CD8-positive, alpha-beta memory T cell (primary cell): Measurements from ENCODE around the gene TOMM5. TPM values are rescaled to one million over a fixed set of nuclear protein-coding genes. Genes with fewer than 3 reads are reported as not detected.
A peak's percentile ranks its signal among the peaks of the same experiment; 100 is the strongest.
"Not testable (repeated sequence)": the region's sequence is repeated elsewhere in the genome, so short reads cannot be mapped to it uniquely, and the experiment has no call there.

Experiments
- CTCF ChIA-PET: fragments of 350-600 bp; sonication (Branson Sonifier 250); formaldehyde crosslinking; loops from one replicate; lab custom pipeline; 2021; ENCODE audit warnings: antibody characterized with exemption; lab: Charles Lee
- POLR2A ChIA-PET: fragments of 350-600 bp; sonication (Branson Sonifier 250); formaldehyde crosslinking; loops from one replicate; lab custom pipeline; 2021; ENCODE audit warnings: antibody characterized with exemption; lab: Charles Lee
- DNase-seq, 5 donors: peaks; one replicate each; pipeline versions ENCODE4 v3.0.0 to v3.0.0-alpha.2; 2020 to 2022; ENCODE audit warnings: mixed read lengths in 1 of 5
- H3K27ac ChIP-seq: one replicate; pipeline ENCODE4 v1.7.0; 2013; ENCODE audit warnings: low read depth, mild to moderate bottlenecking, low read length, moderate library complexity
- H3K27me3 ChIP-seq: 2 replicates; pipeline ENCODE4 v1.7.0; 2013; ENCODE audit warnings: low read length, mild to moderate bottlenecking; ENCODE audit not compliant: insufficient read depth, poor library complexity, severe bottlenecking
- H3K36me3 ChIP-seq: 2 replicates; pipeline ENCODE4 v1.7.0; 2013; ENCODE audit warnings: mild to moderate bottlenecking, low read length, moderate library complexity; ENCODE audit not compliant: insufficient read depth
- H3K4me1 ChIP-seq: 2 replicates; pipeline ENCODE4 v1.7.0; 2013; ENCODE audit warnings: mild to moderate bottlenecking, low read length, moderate library complexity; ENCODE audit not compliant: insufficient read depth
- H3K4me3 ChIP-seq: 2 replicates; pipeline ENCODE4 v1.7.0; 2013; ENCODE audit warnings: mild to moderate bottlenecking, low read length
- H3K9me3 ChIP-seq: 2 replicates; pipeline ENCODE4 v1.7.0; 2013; ENCODE audit warnings: mild to moderate bottlenecking, low read length
- H3K27ac Mint-ChIP-seq, 8 donors: one replicate each; pipeline ENCODE4 v1.8.0; 2020 to 2021; ENCODE audit warnings: mixed read lengths in 8 of 8, mild to moderate bottlenecking in 6 of 8, inconsistent platforms in 3 of 8, moderate library complexity in 3 of 8
- H3K27me3 Mint-ChIP-seq, 2 donors: one replicate each; pipeline ENCODE4 v1.8.0; 2020 to 2021; ENCODE audit warnings: mixed read lengths in 2 of 2, mild to moderate bottlenecking in 1 of 2, moderate library complexity in 1 of 2
- H3K36me3 Mint-ChIP-seq, 3 donors: one replicate each; pipeline ENCODE4 v1.8.0; 2020 to 2021; ENCODE audit warnings: mixed read lengths in 3 of 3, inconsistent platforms in 1 of 3, mild to moderate bottlenecking in 1 of 3
- H3K4me1 Mint-ChIP-seq, 3 donors: one replicate each; pipeline ENCODE4 v1.8.0; 2020 to 2021; ENCODE audit warnings: mixed read lengths in 3 of 3, inconsistent platforms in 1 of 3, mild to moderate bottlenecking in 1 of 3
- H3K4me3 Mint-ChIP-seq, 7 donors: one replicate each; pipeline ENCODE4 v1.8.0; 2020 to 2021; ENCODE audit warnings: mixed read lengths in 7 of 7, mild to moderate bottlenecking in 6 of 7, moderate library complexity in 4 of 7, inconsistent platforms in 2 of 7
- H3K9me3 Mint-ChIP-seq, 5 donors: one replicate each; pipeline ENCODE4 v1.8.0; 2020 to 2022; ENCODE audit warnings: mixed read lengths in 5 of 5, mild to moderate bottlenecking in 3 of 5, moderate library complexity in 2 of 5, inconsistent platforms in 1 of 5
- polyA plus RNA-seq: library from polyadenylated mRNA; unstranded; fragments of 300-500 nt; fragmentation: Illumina TruSeq; gene quantifications from one replicate; pipeline ENCODE4 v1.2.3, GENCODE V29; 2021
- total RNA-seq, 2 experiments: library from RNA; stranded (reverse); gene quantifications; one replicate each; pipeline ENCODE4 v1.2.3, GENCODE V29; 2021

TOMM5 gene
- total and polyA plus RNA-seq, 3 experiments from 2014 or later, result 200 to 227 (median 222) TPM

DNA sequence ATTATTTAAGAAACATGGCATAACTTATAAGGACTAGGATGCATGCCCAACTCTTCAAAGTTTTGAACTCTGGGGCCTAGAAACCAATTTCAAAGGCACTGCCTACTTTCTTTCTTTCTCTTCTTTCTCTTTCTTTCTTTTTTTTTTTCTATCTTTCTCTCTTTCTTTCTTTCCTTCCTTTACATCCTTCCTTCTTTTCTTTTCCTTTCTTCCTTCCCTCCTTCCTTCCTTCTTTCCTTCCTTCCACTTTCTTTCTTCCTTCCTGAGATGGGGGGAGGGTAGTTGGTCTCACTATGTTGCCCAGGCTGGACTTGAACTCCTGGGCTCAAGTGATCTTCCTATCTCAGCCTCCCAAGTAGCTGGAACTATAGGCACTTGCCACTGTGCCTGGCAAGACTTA is 15.9 kb upstream of the TOMM5 start:
- Histone ChIP-seq H3K36me3 (no peaks in the 10 kb centered on the region), H3K9me3 (no peaks in the 10 kb centered on the region), H3K4me1 (no peaks in the 10 kb centered on the region), H3K27ac (no peak overlapping the region), H3K27me3 (no peaks in the 10 kb centered on the region), H3K4me3 (no peak overlapping the region)
- ChIA-PET POLR2A (no interaction called here), CTCF (no interaction called here)
- H3K4me3 Mint-ChIP-seq, result no peak overlapping the region
- no peaks in the 10 kb centered on the region for H3K9me3 Mint-ChIP-seq
- H3K36me3 Mint-ChIP-seq, result no peaks in the 10 kb centered on the region
- H3K4me1 Mint-ChIP-seq, result peaks cover 0 to 13% (median 0%) of the 10 kb centered on the region in 3 donors
- H3K27ac Mint-ChIP-seq, result no peak overlapping the region
- H3K27me3 Mint-ChIP-seq, result peaks cover 10 to 45% of the 10 kb centered on the region in 2 donors
- no peak for DNase-seq

DNA sequence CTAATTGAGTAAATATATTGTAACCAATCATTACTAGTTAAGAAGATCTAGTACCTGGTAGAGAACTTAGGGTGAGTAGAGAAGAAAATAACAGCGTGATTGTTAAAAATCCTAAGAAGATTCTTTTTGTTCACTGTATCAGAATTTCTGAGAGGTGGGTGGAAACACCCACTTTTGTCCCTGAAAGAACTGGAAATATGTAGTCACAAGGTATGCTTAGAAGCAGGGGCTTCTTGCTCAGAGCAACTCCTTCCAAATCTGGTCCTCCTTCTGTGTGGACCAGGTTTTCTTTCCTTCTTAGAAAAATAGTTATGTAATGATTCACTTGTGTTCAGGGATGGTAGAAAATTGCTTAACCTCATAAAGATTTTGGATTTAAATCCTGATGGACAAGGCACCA is 11.9 kb upstream of the TOMM5 start:
- H3K9me3 ChIP-seq, result no peaks in the 10 kb centered on the region
- H3K4me3 Mint-ChIP-seq, result no peak overlapping the region
- no peak overlapping the region for H3K27ac ChIP-seq
- H3K36me3 Mint-ChIP-seq, result no peaks in the 10 kb centered on the region
- H3K36me3 ChIP-seq, result no peaks in the 10 kb centered on the region
- H3K4me3 ChIP-seq, result no peak overlapping the region
- H3K9me3 Mint-ChIP-seq, result peaks cover 0 to 2% (median 0%) of the 10 kb centered on the region in 5 donors
- H3K27me3 ChIP-seq, result no peaks in the 10 kb centered on the region
- no peak for DNase-seq
- H3K4me1 ChIP-seq, result no peaks in the 10 kb centered on the region
- peaks cover 0 to 13% (median 0%) of the 10 kb centered on the region in 3 donors for H3K4me1 Mint-ChIP-seq
- POLR2A ChIA-PET, result no interaction called here
- H3K27me3 Mint-ChIP-seq, result peaks cover 20 to 40% of the 10 kb centered on the region in 2 donors
- CTCF ChIA-PET, result no interaction called here
- H3K27ac Mint-ChIP-seq, result no peak overlapping the region

DNA sequence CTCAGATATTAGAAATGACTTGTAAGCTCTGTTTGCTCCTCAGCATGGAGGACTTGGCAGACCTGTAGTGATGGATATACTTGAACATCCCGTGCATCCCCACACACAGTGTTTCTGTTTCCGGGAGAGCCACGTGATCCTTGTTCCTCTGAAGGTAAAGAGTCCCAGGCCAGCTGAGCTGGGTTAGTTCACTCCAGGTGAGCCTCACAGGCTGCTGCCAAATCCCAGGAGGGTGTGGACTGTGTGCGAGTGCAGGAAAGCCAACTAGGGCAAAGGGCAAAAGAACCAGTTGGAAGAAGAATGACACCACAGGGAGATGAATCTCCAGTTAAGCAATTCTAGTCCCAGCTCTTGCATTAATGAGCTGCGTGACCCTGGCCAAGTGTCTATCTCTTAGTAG is 10.4 kb upstream of the TOMM5 start:
- DNase-seq, result no peak
- ChIA-PET POLR2A (no interaction called here), CTCF (interaction anchor here (1.4 to 1.9 kb wide), 2 partner anchors 9 to 11 kb away, joined by 3 to 8 read pairs; partner anchors contain the start of gene TOMM5)
- Mint-ChIP-seq H3K36me3 (no peaks in the 10 kb centered on the region), H3K27me3 (peaks cover 20 to 40% of the 10 kb centered on the region in 2 donors), H3K4me1 (peaks cover 0 to 6% (median 0%) of the 10 kb centered on the region in 3 donors), H3K27ac (no peak overlapping the region), H3K4me3 (no peak overlapping the region), H3K9me3 (peaks cover 0 to 2% (median 0%) of the 10 kb centered on the region in 5 donors)
- Histone ChIP-seq H3K36me3 (no peaks in the 10 kb centered on the region), H3K9me3 (no peaks in the 10 kb centered on the region), H3K4me3 (no peak overlapping the region), H3K4me1 (no peaks in the 10 kb centered on the region), H3K27me3 (no peaks in the 10 kb centered on the region), H3K27ac (no peak overlapping the region)

DNA sequence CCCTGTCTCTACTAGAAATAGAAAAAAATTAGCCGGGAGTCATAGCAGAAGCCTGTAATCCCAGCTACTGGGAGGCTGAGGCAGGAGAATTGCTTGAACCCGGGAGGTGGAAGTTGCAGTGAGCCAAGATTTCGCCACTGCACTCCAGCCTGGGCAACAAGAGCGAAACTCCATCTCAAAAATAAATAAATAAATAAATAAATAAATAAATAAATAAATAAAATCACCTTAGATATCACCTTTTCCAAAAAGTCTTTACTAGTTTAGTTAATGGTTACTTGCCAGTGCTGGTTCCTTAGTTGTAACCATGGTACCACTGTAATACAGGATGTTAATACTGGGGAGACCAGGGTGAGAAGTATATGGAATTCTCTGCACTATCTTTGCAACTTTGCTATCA is 9.7 kb upstream of the TOMM5 start:
- H3K27me3 ChIP-seq, H3K4me1 Mint-ChIP-seq, H3K4me3 ChIP-seq, H3K4me1 ChIP-seq, DNase-seq, H3K9me3 Mint-ChIP-seq, H3K36me3 ChIP-seq, H3K27ac Mint-ChIP-seq, H3K9me3 ChIP-seq, POLR2A ChIA-PET, H3K36me3 Mint-ChIP-seq, H3K4me3 Mint-ChIP-seq, H3K27ac ChIP-seq: not testable (repeated sequence)
- CTCF ChIA-PET, result interaction anchor here (1.4 to 1.9 kb wide), 2 partner anchors 9 to 10 kb away, joined by 3 to 8 read pairs; partner anchors contain the start of gene TOMM5
- peaks cover 21 to 38% of the 10 kb centered on the region in 2 donors for H3K27me3 Mint-ChIP-seq

DNA sequence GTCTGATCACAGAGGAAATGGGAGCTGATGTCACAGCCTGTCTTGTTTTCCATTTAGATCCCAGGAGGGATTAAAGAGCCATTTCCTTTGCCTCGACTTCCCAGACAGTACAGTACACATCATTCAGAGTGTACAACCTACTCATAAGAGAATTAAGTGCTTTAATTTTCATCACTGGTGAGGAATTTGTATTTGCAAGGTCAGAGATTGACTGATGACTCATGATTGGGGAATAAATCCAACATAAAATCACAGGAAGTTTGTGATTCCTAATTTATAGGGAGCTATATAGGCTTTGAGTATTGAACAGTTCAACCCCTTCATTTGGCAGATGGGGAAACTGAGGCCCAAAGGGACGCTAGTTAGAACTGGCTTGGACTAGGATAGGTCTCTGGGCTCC is 4.1 kb upstream of the TOMM5 start:
- no peaks in the 10 kb centered on the region for H3K27me3 ChIP-seq
- H3K36me3 Mint-ChIP-seq, result peaks cover 0 to 9% (median 0%) of the 10 kb centered on the region in 3 donors
- no peaks in the 10 kb centered on the region for H3K9me3 ChIP-seq
- H3K36me3 ChIP-seq, result no peaks in the 10 kb centered on the region
- H3K4me3 Mint-ChIP-seq, result no peak overlapping the region
- H3K9me3 Mint-ChIP-seq, result peaks cover 0 to 2% (median 0%) of the 10 kb centered on the region in 5 donors
- peaks cover 12 to 32% of the 10 kb centered on the region in 2 donors for H3K27me3 Mint-ChIP-seq
- CTCF ChIA-PET, result no interaction called here
- no peak overlapping the region for H3K27ac ChIP-seq
- peaks cover 11% of the 10 kb centered on the region for H3K4me1 ChIP-seq
- DNase-seq, result no peak
- no peak overlapping the region for H3K27ac Mint-ChIP-seq
- POLR2A ChIA-PET, result no interaction called here
- H3K4me1 Mint-ChIP-seq, result peaks cover 15 to 30% (median 21%) of the 10 kb centered on the region in 3 donors
- H3K4me3 ChIP-seq, result no peak overlapping the region

DNA sequence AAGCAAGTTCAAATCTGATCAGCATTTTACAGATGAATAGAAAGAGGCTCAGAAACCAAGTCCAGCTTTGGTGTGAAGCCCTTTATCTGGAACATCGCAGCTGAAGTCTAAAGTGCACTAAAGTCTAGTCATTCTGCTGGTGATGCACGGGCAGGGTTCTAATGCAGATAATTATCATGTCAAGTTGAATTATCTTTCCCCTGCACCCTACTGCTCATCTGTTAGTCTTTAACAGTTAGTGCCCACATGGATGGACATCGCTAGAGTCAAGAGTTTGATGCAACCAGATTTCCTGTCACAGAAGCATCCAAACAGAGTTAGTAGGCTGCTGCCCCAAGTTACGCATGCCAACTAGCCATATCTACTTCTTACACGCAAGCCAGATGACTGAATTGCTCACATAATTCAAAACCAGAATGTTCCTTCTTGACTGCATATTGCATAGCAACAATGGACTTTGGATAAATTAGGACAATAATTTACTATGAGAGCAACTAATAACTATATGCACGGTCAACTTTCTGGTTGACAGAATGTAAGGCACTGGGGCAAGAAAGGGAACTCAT is 1.6 kb upstream of the TOMM5 start:
- Histone ChIP-seq H3K36me3 (peaks cover 1% of the 10 kb centered on the region), H3K4me1 (peaks cover 28% of the 10 kb centered on the region), H3K9me3 (no peaks in the 10 kb centered on the region), H3K27me3 (no peaks in the 10 kb centered on the region), H3K4me3 (no peak overlapping the region), H3K27ac (no peak overlapping the region)
- peaks cover 33 to 54% (median 44%) of the 10 kb centered on the region in 3 donors for H3K4me1 Mint-ChIP-seq
- ChIA-PET POLR2A (no interaction called here), CTCF (interaction anchor here (0.9 to 2.5 kb wide), 5 partner anchors 10 to 179 kb away, joined by 3 to 10 read pairs (median 3); no protein-coding TSS in a partner anchor)
- no peak for DNase-seq
- H3K9me3 Mint-ChIP-seq, result no peaks in the 10 kb centered on the region
- H3K27me3 Mint-ChIP-seq, result peaks cover 7 to 28% of the 10 kb centered on the region in 2 donors
- H3K27ac Mint-ChIP-seq, result peak overlapping the region in 3 of 8 donors; percentile 5 to 95 (median 6)
- H3K36me3 Mint-ChIP-seq, result peaks cover 0 to 16% (median 0%) of the 10 kb centered on the region in 3 donors
- H3K4me3 Mint-ChIP-seq, result peak overlapping the region; percentile 60 to 95 (median 72)

DNA sequence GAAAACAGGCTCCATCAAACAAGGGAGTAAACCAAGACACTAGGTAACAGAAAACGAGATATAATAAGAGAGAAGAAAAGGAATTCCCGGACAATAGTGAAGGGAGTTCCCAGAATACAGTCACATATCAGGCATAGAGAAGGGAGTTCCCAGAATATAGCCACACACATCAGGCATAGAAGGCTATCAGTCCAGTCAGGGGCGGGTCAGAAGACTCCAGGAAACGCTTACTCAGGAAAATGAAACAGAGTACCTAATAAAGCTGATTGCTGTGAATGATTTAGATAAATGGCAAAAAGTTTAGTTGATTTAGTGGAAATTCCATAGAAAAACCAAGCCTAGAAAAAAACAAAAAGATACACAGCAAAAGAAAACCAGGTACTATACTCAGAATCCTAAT is 4.9 kb downstream of the TOMM5 start:
- POLR2A ChIA-PET, result no interaction called here
- no peak for DNase-seq
- peaks cover 27% of the 10 kb centered on the region for H3K36me3 ChIP-seq
- peaks cover 20% of the 10 kb centered on the region for H3K4me1 ChIP-seq
- H3K4me1 Mint-ChIP-seq, result peaks cover 33 to 55% (median 45%) of the 10 kb centered on the region in 3 donors
- no peaks in the 10 kb centered on the region for H3K9me3 Mint-ChIP-seq
- H3K4me3 Mint-ChIP-seq, result peak overlapping the region in 1 of 7 donors; percentile 18
- H3K27ac ChIP-seq, result no peak overlapping the region
- peaks cover 0 to 72% (median 17%) of the 10 kb centered on the region in 3 donors for H3K36me3 Mint-ChIP-seq
- H3K27me3 ChIP-seq, result no peaks in the 10 kb centered on the region
- CTCF ChIA-PET, result no interaction called here
- peak overlapping the region in 1 of 8 donors; percentile 75 for H3K27ac Mint-ChIP-seq
- H3K4me3 ChIP-seq, result no peak overlapping the region
- H3K27me3 Mint-ChIP-seq, result peaks cover 0 to 3% of the 10 kb centered on the region in 2 donors
- no peaks in the 10 kb centered on the region for H3K9me3 ChIP-seq

DNA sequence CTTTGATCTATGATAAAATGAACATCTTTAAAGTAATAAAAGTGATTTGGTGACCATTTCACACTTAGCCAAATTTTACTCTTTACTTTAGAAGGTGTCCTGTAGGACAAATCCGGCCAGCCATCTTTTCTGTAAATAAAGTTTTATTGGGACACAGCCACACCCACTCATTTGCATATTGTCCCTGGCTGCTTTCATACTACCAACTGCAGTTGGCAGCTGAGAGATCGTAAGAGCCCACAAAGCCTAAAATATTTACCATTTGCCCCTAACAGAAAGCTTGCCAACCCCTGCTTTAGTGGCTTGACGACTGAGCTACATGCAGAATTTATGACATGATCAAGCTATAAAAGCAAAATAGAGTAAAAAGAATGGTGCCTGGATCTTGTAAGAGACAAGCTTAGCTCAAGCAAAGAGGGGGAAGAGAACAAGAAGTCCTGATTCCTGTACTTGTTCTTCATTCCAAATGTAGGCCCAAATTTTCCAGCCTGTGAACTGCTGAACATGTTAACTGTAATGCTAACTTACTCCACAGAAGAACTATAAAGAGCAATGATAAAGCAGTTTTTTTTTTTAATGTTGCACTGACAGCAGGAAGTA is 8.8 kb downstream of the TOMM5 start:
- H3K9me3 ChIP-seq, result no peaks in the 10 kb centered on the region
- H3K27ac ChIP-seq, result no peak overlapping the region
- H3K4me1 Mint-ChIP-seq, result peaks cover 7 to 23% (median 12%) of the 10 kb centered on the region in 3 donors
- H3K27me3 ChIP-seq, result no peaks in the 10 kb centered on the region
- H3K27me3 Mint-ChIP-seq, result peaks cover 0 to 1% of the 10 kb centered on the region in 2 donors
- H3K36me3 Mint-ChIP-seq, result peaks cover 0 to 72% (median 17%) of the 10 kb centered on the region in 3 donors
- no peak overlapping the region for H3K4me3 ChIP-seq
- H3K36me3 ChIP-seq, result peaks cover 30% of the 10 kb centered on the region
- no peaks in the 10 kb centered on the region for H3K9me3 Mint-ChIP-seq
- peak overlapping the region in 1 of 8 donors; percentile 21 for H3K27ac Mint-ChIP-seq
- CTCF ChIA-PET, result interaction anchor here (0.7 to 2.1 kb wide), 3 partner anchors 9 to 68 kb away, joined by 3 to 6 read pairs (median 3); no protein-coding TSS in a partner anchor
- DNase-seq, result no peak
- H3K4me3 Mint-ChIP-seq, result no peak overlapping the region
- no peaks in the 10 kb centered on the region for H3K4me1 ChIP-seq
- POLR2A ChIA-PET, result no interaction called here
